Right hindlimb (tissue), 1 donor: ENCODE measurements around the gene CFAP298.
"Not testable (repeated sequence)": the region's sequence is repeated elsewhere in the genome, so short reads cannot be mapped to it uniquely, and the experiment has no call there.

Experiments used
- DNase-seq: peaks from one replicate; pipeline ENCODE4 v3.0.0-alpha.2; 2018

Gene CFAP298

DNA sequence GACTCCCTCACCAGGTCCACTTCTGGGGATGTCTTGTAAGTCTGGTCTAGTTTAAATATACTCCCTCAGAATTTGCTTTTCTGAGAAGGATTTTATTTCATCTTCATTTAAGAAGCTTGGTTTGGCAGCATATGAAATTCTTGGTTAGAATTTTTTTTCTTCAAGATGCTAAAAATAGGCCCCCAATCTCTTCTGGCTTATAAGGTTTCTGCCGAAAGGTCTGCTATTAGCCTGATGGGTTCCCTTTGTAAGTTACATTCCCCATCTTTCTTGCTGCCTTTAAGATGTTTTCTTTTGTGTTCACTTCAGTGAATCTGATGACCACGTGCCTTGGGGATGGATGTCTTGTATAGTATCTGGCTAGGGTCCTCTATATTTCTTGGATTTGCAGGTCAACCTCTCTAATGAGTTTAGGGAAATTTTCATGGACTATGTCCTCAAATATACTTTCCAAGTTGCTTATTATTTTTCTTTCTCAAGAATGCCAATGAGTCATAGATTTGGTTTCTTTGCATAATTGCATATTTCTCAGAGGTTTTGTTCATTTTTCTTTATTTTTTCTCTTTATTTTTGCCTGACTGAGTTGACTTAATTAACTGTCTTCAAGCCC is 46.2 kb downstream of the CFAP298 start:
- no peak for DNase-seq

DNA sequence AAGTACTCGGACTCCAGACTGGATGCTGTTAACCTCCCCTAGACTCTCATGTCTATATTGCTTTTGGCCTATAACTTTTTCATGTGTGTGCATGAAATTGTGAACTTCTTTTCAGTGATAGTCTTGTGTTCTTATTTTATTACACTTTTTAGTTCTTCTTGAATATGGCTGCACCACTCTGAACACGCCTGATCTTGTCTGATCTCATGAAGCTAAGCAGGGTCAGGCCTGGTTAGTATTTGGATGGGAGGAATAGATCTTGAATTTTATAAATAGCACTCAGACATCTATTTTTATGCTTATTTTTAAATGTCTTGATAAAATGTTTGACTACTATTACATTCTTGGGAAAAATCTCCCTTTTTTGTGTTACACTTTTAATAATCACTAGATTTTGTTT is 49.3 kb downstream of the CFAP298 start:
- no peak for DNase-seq

DNA sequence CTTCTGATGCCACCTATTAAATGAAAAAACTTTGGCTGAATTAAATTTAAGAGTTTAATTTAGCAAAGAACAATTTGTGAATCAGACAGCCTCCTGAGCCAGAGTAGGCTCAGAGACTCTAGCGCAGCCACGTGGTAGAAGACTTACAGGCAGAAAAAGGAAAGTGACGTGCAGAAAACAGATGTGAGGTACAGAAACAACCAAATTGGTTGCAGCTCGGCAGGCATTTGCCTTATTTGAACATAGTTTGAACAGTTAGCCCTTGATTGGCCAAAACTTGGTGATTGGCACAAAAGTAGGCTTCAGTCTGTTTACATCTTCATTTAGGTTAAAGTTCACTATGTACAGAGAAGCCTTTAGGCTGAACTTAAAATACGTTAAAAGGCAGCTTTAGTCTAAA is 49.8 kb downstream of the CFAP298 start:
- DNase-seq = no peak

DNA sequence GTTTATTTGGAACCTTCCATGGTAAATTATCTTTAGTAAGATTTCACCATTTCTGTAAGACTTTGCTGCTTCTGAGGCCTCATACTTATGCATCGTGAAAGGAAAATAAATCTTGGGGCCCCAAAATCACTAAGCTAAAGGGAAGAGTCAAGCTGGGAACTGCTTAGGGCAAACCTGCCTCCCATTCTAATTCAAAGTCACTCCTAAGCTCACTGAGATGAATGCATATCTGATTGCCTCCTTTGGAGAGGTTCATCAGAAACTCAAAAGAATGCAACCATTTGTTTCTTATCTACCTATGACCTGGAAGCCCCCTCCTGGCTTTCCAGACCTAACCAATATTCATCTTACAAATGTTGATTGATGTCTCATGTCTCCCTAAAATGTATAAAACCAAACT is 50.7 kb downstream of the CFAP298 start:
- not testable (repeated sequence) for DNase-seq

DNA sequence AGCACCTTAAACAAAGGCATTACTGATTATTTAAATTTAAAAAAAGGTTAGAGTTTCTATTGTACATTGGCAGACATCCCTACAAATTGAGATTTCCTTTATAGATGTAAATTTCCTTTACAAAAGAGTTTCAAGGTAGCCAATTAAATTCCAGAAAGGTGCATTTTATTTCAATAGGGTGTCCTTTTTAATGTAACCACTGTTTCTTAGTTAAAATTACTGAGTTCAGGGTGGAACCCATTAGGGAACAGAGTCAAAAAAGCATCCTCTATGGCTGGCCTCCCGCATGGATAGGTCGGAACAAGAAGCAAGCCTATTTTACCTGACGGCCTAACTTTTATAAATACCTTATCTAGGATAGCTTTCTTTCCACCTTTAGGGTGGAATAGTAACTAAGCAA is 51.3 kb downstream of the CFAP298 start:
- no peak for DNase-seq

DNA sequence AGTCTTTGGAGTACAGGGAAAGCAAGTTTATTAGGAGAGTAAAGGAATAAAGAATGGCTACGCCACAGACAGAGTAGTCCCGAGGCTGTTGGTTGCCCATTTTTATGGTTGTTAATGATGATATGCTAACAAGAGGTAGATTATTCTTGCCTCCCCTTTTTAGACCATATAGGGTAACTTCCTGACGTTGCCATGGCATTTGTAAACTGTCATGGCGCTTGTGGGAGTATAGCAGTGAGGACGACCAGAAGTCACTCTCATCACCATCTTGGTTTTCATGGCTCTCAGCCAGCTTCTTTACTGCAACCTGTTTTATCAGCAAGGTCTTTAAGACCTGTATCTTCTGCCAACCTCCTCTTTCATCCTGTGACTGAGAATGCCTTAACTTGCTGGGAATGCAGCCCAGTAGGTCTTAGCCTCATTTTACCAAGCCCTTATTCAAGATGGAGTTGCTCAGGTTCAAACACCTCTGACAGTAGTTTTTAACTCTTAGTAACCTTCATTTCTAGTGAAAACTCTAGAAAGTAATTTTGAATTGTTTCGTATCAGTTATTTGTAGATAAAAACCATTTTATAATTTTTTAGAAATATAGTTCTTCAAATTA is 53.1 kb downstream of the CFAP298 start:
- DNase-seq = no peak

DNA sequence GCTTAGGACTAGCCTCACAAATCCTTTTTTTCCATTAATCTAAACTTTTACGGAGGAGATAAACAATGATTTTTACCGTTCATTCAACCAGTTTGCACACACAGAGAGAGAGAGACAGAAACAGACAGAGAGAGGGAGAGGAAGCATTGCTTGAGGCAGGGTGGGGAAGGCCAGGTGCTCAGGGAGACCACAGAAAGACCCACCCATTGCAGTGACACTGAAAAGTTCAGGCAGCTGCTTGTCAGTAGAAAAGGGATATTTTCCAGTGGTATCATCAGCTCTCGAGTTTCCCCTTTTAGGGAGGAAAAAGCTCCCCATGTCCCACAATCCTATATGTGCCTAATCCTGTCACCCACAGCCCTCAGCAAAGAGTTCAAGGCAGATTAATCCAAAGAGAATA is 54.1 kb downstream of the CFAP298 start:
- no peak for DNase-seq

DNA sequence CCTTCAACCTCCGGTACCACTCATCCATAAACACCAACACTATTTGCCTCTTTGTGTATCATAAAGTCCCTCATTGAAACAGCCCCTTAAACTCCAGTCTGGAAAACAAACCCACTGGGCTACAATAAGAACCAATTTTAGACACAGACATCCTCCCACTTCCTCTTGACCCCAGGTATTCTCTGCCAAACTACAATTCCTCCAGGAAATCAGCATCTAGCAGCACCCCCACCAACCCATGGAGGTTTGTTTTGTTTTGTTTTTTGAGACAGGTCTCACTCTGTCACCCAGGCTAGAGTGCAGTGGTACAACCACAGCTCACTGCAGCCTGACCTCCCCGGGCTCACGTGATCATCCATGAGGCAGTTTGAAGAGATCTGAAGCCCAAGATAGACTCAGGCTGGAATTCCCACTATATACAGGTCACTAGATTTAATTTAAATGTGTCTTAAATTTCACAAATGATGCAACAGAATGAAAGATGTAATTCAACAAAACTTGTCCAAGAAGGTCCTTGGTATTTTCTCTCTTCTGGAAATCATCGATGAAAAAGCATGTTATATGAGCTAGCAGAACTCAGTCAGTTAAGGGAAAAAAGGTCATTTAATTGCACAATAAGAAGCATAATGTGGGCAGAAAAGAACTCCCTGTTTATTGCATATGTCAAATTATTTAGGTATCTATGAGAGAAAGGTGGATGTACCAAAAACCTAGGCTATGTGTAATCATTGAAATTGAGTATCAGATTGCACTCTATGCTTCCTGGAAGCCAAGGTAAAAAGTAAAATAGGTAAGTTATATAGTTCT is 57.1 kb downstream of the CFAP298 start:
- DNase-seq = no peak

DNA sequence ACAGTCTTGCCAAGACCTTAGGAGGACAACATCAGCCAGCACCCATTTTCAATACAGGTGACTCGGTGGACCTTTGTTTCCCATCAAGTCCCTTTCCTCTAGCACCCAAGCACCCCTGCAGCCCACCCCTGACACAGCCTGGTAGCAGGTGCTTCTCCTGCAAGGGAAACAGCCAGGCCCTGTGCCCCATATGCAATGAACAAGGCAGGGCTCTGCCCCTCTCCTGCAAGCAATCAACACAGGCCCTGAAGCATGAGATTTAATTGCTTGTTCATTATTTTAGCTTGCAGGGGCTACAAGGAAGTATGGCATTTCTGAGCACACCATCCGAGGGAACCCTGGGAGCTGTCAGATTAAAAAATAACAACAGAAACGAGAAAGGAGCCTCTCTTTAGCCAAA is 62.3 kb downstream of the CFAP298 start:
- no peak for DNase-seq

DNA sequence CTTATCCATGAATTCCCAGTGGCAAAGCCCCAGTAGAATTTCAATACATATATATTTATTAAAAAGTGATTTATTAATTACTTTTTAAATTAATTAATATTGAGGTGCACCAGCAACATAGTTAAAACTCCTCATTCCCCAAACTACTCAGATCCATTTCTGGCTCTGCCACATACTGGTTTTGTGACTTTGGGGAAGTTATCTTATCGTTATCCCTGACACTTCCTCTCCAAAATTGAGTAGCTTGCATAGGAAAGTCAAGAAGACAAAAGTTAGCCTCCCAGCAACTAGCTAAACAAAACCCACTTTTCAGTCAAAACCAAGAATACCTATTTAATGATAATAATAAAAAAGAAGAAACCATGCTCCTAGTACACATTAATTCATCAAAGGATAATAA is 62.7 kb downstream of the CFAP298 start:
- DNase-seq = no peak
